PC-3 (cell line): ENCODE results near the gene CD82. TPM values are rescaled to one million over a fixed set of nuclear protein-coding genes. Genes with fewer than 3 reads are reported as not detected.

Source experiments
- ATAC-seq: fragments of 200-7000 bp; cut with Tn5 transposase; 2 replicates; pipeline ENCODE4 v1.9.1; 2020; ENCODE audit warnings: mild to moderate bottlenecking, moderate library complexity
- BruUV-seq: library from RNA; stranded (reverse); fragments of 400-500 nt; replicated peaks from 2 replicates; lab custom pipeline; 2021; lab: Mats Ljungman, UMichigan
- CTCF ChIA-PET: fragments of 300-600 bp; sonication (Branson Sonifier 250); formaldehyde crosslinking; loops from one replicate; lab custom pipeline; 2022; ENCODE audit warnings: antibody characterized with exemption; lab: Charles Lee
- POLR2A ChIA-PET: fragments of 300-600 bp; sonication (Branson Sonifier 250); formaldehyde crosslinking; loops from one replicate; lab custom pipeline; 2022; ENCODE audit warnings: antibody characterized with exemption; ENCODE audit not compliant: unreplicated experiment; lab: Charles Lee
- DNase-seq: peaks from one replicate; pipeline ENCODE4 v3.0.0-alpha.2; 2015
- H2AFZ ChIP-seq: fragments of 300-600 bp; sonication (generic); 2 replicates; pipeline ENCODE4 v1.6.0; 2016; ENCODE audit warnings: antibody characterized with exemption, low read length
- H3F3A ChIP-seq: fragments of 300-600 bp; sonication (generic); one replicate; pipeline ENCODE4 v1.6.0; 2017; ENCODE audit warnings: antibody characterized with exemption, low read length, control low read depth, mild to moderate bottlenecking; ENCODE audit not compliant: unreplicated experiment
- H3K27ac ChIP-seq: fragments of 300-600 bp; sonication (generic); 2 replicates; pipeline ENCODE4 v1.5.1; 2016; ENCODE audit warnings: mild to moderate bottlenecking, low read length
- H3K27me3 ChIP-seq: fragments of 300-600 bp; sonication (generic); 2 replicates; pipeline ENCODE4 v1.6.1; 2016; ENCODE audit warnings: low read length, mixed read lengths
- H3K36me3 ChIP-seq: fragments of 300-600 bp; sonication (generic); 2 replicates; pipeline ENCODE4 v1.6.1; 2016; ENCODE audit warnings: low read depth, mixed run types, low read length, mixed read lengths
- H3K4me1 ChIP-seq: fragments of 300-600 bp; sonication (generic); 2 replicates; pipeline ENCODE4 v1.5.1; 2016; ENCODE audit warnings: low read length; ENCODE audit not compliant: insufficient read depth
- H3K4me2 ChIP-seq: fragments of 300-600 bp; sonication (generic); 2 replicates; pipeline ENCODE4 v1.6.0; 2016; ENCODE audit warnings: low read length
- H3K4me3 ChIP-seq: fragments of 300-600 bp; sonication (generic); 2 replicates; pipeline ENCODE4 v1.5.1; 2016; ENCODE audit warnings: mild to moderate bottlenecking, low read length, mixed read lengths
- H3K79me2 ChIP-seq: fragments of 300-600 bp; sonication (generic); 2 replicates; pipeline ENCODE4 v1.6.1; 2017; ENCODE audit warnings: low read length, mixed read lengths
- H3K9ac ChIP-seq: fragments of 300-600 bp; sonication (generic); 2 replicates; pipeline ENCODE4 v1.6.0; 2016; ENCODE audit warnings: mild to moderate bottlenecking, low read length
- H3K9me2 ChIP-seq: fragments of 300-600 bp; sonication (generic); replicated peaks from 2 replicates; pipeline ENCODE4 v1.6.1; 2016; ENCODE audit warnings: mixed run types, low read length, mixed read lengths
- H3K9me3 ChIP-seq: fragments of 300-600 bp; sonication (generic); 2 replicates; pipeline ENCODE4 v1.6.1; 2016; ENCODE audit warnings: low read length, mixed read lengths
- H4K20me1 ChIP-seq: fragments of 300-600 bp; sonication (generic); 2 replicates; pipeline ENCODE4 v1.6.1; 2016; ENCODE audit warnings: low read length, mixed read lengths
- CTCF ChIP-seq: fragments of 300-600 bp; sonication (generic); conservative IDR thresholded peaks from 2 replicates; pipeline ENCODE4 v1.5.1; 2017; ENCODE audit warnings: antibody characterized with exemption, low read depth, mild to moderate bottlenecking, low read length
- EZH2 ChIP-seq: fragments of 300-600 bp; sonication (generic); IDR thresholded peaks from one replicate; pipeline ENCODE4 v1.6.1; 2017; ENCODE audit warnings: antibody characterized with exemption, mild to moderate bottlenecking, low read length; ENCODE audit not compliant: unreplicated experiment
- EZH2phosphoT487 ChIP-seq: fragments of 300-600 bp; sonication (generic); IDR thresholded peaks from 2 replicates; pipeline ENCODE4 v1.6.1; 2018; ENCODE audit warnings: mild to moderate bottlenecking, antibody characterized with exemption, low read length, borderline replicate concordance
- intact Hi-C: fragments of 100-400 bp; cut with micrococcal nuclease; formaldehyde crosslinking; loops from 2 replicates; pipeline ENCODE4 v1.9.0; 2023
- total RNA-seq: library from RNA; depleted of rRNA; stranded (reverse); fragments of >200 nt; gene quantifications from 2 replicates; pipeline ENCODE4 v1.2.3, GENCODE V29; 2014; rRNA removed

Gene CD82
- total RNA-seq, 1 experiment from 2014 or later, result 5.0 TPM

GRCh38 chr11:44661311-44661717 is 95.9 kb downstream of the CD82 start:
- H4K20me1 ChIP-seq, result no peaks in the 10 kb centered on the region
- no TSS peak for BruUV-seq
- H3K4me3 ChIP-seq, result no peak overlapping the region
- H3K9me3 ChIP-seq, result no peaks in the 10 kb centered on the region
- no peak overlapping the region for H2AFZ ChIP-seq
- peaks cover 17% of the 10 kb centered on the region for H3K27me3 ChIP-seq
- H3K9me2 ChIP-seq, result no peaks in the 10 kb centered on the region
- H3K79me2 ChIP-seq, result no peaks in the 10 kb centered on the region
- DNase-seq (no peak), ATAC-seq (no peak)
- H3K4me2 ChIP-seq, result no peak overlapping the region
- POLR2A ChIA-PET, result no interaction called here
- H3K4me1 ChIP-seq, result no peaks in the 10 kb centered on the region
- CTCF ChIA-PET, result no interaction called here
- H3K27ac ChIP-seq, result no peak overlapping the region
- H3K9ac ChIP-seq, result no peak overlapping the region
- intact Hi-C loops, result no loop called here
- no peak for TF ChIP-seq EZH2phosphoT487
- TF ChIP-seq EZH2, result no peak
- TF ChIP-seq CTCF, result no peak
- no peaks in the 10 kb centered on the region for H3K36me3 ChIP-seq
- no peaks in the 10 kb centered on the region for H3F3A ChIP-seq

Other genes with a start within 250 kb of the CD82 start
- gene TSPAN18, start 161.3 kb downstream of the CD82 start, total RNA-seq, result not detected in 2 replicates